Body of pancreas (tissue), 4 donors: Measurements from ENCODE around the gene CHCHD3.

Experiments
- CTCF ChIP-seq, 7 experiments: fragments of 450-650 bp in 4 of 7; fragments of 200-600 bp in 3 of 7; sonication (generic) in 3 of 7; IDR thresholded peaks; one replicate each; pipeline ENCODE4 v1.5.1; 2016 to 2019; ENCODE audit warnings: antibody characterized with exemption in 7 of 7
- POLR2A ChIP-seq, 3 donors: fragments of 450-650 bp; IDR thresholded peaks; one replicate each; pipeline ENCODE4 v1.6.1; 2016; ENCODE audit warnings: antibody characterized with exemption in 3 of 3, mild to moderate bottlenecking in 2 of 3

- TF ChIP-seq POLR2A (IDR thresholded peaks at IDR 0.05), result no peak
- TF ChIP-seq CTCF (IDR thresholded peaks at IDR 0.05), result no peak
Observed at GRCh38 chr7:132830941-132831340, 250.9 kb downstream of the CHCHD3 start.
